Neuronal stem cell (in vitro differentiated cells): ENCODE data around the gene SUCLG2.

Source experiments
- DNase-seq: peaks from one replicate; pipeline ENCODE4 v3.0.0-alpha.2; 2013; ENCODE audit warnings: low spot score
- H2AFZ ChIP-seq: one replicate; pipeline ENCODE4 v1.6.1; 2013; ENCODE audit warnings: mild to moderate bottlenecking, low read length, inconsistent platforms
- H2AK5ac ChIP-seq: 2 replicates; pipeline ENCODE4 v1.6.1; 2013; ENCODE audit warnings: low read depth, mild to moderate bottlenecking, inconsistent platforms, low read length, moderate library complexity, mixed read lengths
- H2BK120ac ChIP-seq: 2 replicates; pipeline ENCODE4 v1.6.1; 2013; ENCODE audit warnings: low read depth, mild to moderate bottlenecking, inconsistent platforms, low read length, moderate library complexity, mixed read lengths
- H2BK12ac ChIP-seq: one replicate; pipeline ENCODE4 v1.6.1; 2013; ENCODE audit warnings: low read length, inconsistent platforms
- H2BK15ac ChIP-seq: 2 replicates; pipeline ENCODE4 v1.6.1; 2013; ENCODE audit warnings: mild to moderate bottlenecking, low read length, inconsistent platforms, mixed read lengths
- H2BK5ac ChIP-seq: one replicate; pipeline ENCODE4 v1.6.1; 2013; ENCODE audit warnings: inconsistent platforms, mild to moderate bottlenecking, low read length, moderate library complexity
- H3K14ac ChIP-seq: one replicate; pipeline ENCODE4 v1.6.1; 2013; ENCODE audit warnings: low read length, inconsistent platforms
- H3K18ac ChIP-seq: 2 replicates; pipeline ENCODE4 v1.6.1; 2013; ENCODE audit warnings: low read length, inconsistent platforms
- H3K23ac ChIP-seq: 2 replicates; pipeline ENCODE4 v1.6.1; 2013; ENCODE audit warnings: low read depth, mild to moderate bottlenecking, mixed read lengths, low read length, inconsistent platforms; ENCODE audit not compliant: poor library complexity
- H3K27ac ChIP-seq: replicated peaks from 3 replicates; pipeline ENCODE4 v1.5.1; 2013; ENCODE audit warnings: low read length, inconsistent platforms
- H3K27me3 ChIP-seq, 3 experiments: 2 replicates each; pipeline ENCODE4 v1.6.1; 2013; ENCODE audit warnings: low read length in 3 of 3, mild to moderate bottlenecking in 2 of 3, inconsistent platforms in 1 of 3, low read depth in 1 of 3, mixed read lengths in 1 of 3, moderate library complexity in 1 of 3; ENCODE audit not compliant: control insufficient read depth in 3 of 3, insufficient read depth in 3 of 3
- H3K36me3 ChIP-seq, 2 donors: replicated peaks in 1 of 2; 2 replicates each; pipeline ENCODE4 v1.6.1; 2013; ENCODE audit warnings: low read length in 2 of 2; ENCODE audit not compliant: control insufficient read depth in 2 of 2, insufficient read depth in 2 of 2
- H3K4ac ChIP-seq: 2 replicates; pipeline ENCODE4 v1.6.1; 2013; ENCODE audit warnings: inconsistent platforms, mild to moderate bottlenecking, low read length, moderate library complexity
- H3K4me1 ChIP-seq, 2 donors: 1 replicate in 1 of 2; 2 replicates in 1 of 2; pipeline ENCODE4 v1.6.1; 2013; ENCODE audit warnings: low read length in 2 of 2, low read depth in 1 of 2; ENCODE audit not compliant: control insufficient read depth in 2 of 2, insufficient read depth in 1 of 2
- H3K4me2 ChIP-seq: one replicate; pipeline ENCODE4 v1.6.1; 2013; ENCODE audit warnings: mild to moderate bottlenecking, low read length, inconsistent platforms; ENCODE audit not compliant: insufficient read depth, poor library complexity, severe bottlenecking
- H3K4me3 ChIP-seq, 2 donors: 2 replicates each; pipeline ENCODE4 v1.5.1; 2013; ENCODE audit warnings: low read length in 2 of 2, mild to moderate bottlenecking in 2 of 2, inconsistent platforms in 1 of 2, moderate library complexity in 1 of 2
- H3K79me1 ChIP-seq: one replicate; pipeline ENCODE4 v1.6.1; 2013; ENCODE audit warnings: low read depth, mild to moderate bottlenecking, inconsistent platforms, low read length, moderate library complexity
- H3K9ac ChIP-seq: one replicate; pipeline ENCODE4 v1.6.1; 2013; ENCODE audit warnings: mild to moderate bottlenecking, low read depth, low read length, inconsistent platforms; ENCODE audit not compliant: poor library complexity
- H3K9me3 ChIP-seq, 2 donors: replicated peaks in 1 of 2; 2 replicates each; pipeline versions ENCODE3 to v1.6.1; 2013; ENCODE audit warnings: low read length in 2 of 2, mild to moderate bottlenecking in 2 of 2, inconsistent platforms in 1 of 2, low read depth in 1 of 2, mixed read lengths in 1 of 2, moderate library complexity in 1 of 2; ENCODE audit not compliant: control insufficient read depth in 2 of 2, insufficient read depth in 1 of 2
- H4K8ac ChIP-seq: one replicate; pipeline ENCODE4 v1.6.1; 2013; ENCODE audit warnings: low read depth, mild to moderate bottlenecking, inconsistent platforms, low read length, moderate library complexity
- H4K91ac ChIP-seq: one replicate; pipeline ENCODE4 v1.6.1; 2013; ENCODE audit warnings: low read length, low read depth, mild to moderate bottlenecking, inconsistent platforms; ENCODE audit not compliant: poor library complexity
- WGBS, 2 donors: extraction: QIAGEN DNeasy Blood & Tissue Kit; methylation state at CpG; one replicate each; pipeline ENCODE4 v1.1.7; 2013; ENCODE audit warnings: missing lambda C conversion rate in 2 of 2, mixed read lengths in 1 of 2; ENCODE audit not compliant: insufficient read length in 2 of 2, insufficient replicate concordance in 1 of 2; ENCODE audit errors: extremely low coverage in 2 of 2; 5-methylcytosine and 5-hydroxymethylcytosine counted together

The SUCLG2 gene

GRCh38 chr3:67691926-67692325, 37.5 kb upstream of the SUCLG2 start:
- Histone ChIP-seq H3K9me3 (no peaks in the 10 kb centered on the region), H3K27me3 (no peaks in the 10 kb centered on the region), H3K27ac (no peak overlapping the region), H3K18ac (no peak overlapping the region), H3K4ac (no peak overlapping the region), H3K9ac (no peak overlapping the region), H4K8ac (no peak overlapping the region), H2BK15ac (no peak overlapping the region), H4K91ac (no peak overlapping the region), H2BK5ac (no peak overlapping the region), H3K79me1 (no peaks in the 10 kb centered on the region), H2AK5ac (no peak overlapping the region), H3K36me3 (no peaks in the 10 kb centered on the region), H3K14ac (no peak overlapping the region), H3K4me2 (no peak overlapping the region), H2BK12ac (no peak overlapping the region), H2BK120ac (no peak overlapping the region), H3K23ac (no peak overlapping the region), H3K4me1 (no peaks in the 10 kb centered on the region), H3K4me3 (no peak overlapping the region), H2AFZ (no peak overlapping the region)
- DNase-seq = no peak
- no CpG with 5 or more reads among the region's 1 CpG for WGBS, 2 donors

- Histone ChIP-seq H3K4me3 (no peak overlapping the region), H3K4me1 (no peaks in the 10 kb centered on the region), H3K9ac (no peak overlapping the region), H3K4me2 (no peak overlapping the region), H3K23ac (no peak overlapping the region), H2BK12ac (no peak overlapping the region), H4K8ac (no peak overlapping the region), H3K18ac (no peak overlapping the region), H2AFZ (no peak overlapping the region), H3K36me3 (no peaks in the 10 kb centered on the region), H2BK15ac (no peak overlapping the region), H3K14ac (no peak overlapping the region), H4K91ac (no peak overlapping the region), H2BK5ac (no peak overlapping the region), H3K27ac (no peak overlapping the region), H2AK5ac (no peak overlapping the region), H2BK120ac (no peak overlapping the region), H3K79me1 (no peaks in the 10 kb centered on the region), H3K27me3 (no peaks in the 10 kb centered on the region), H3K4ac (no peak overlapping the region), H3K9me3 (no peaks in the 10 kb centered on the region)
- DNase-seq = no peak
- WGBS, 2 donors = no CpG with 5 or more reads among the region's 1 CpG
These were observed 36.8 kb upstream of the SUCLG2 start for GRCh38 chr3:67691207-67691606.

GRCh38 chr3:67689806-67690205, 35.4 kb upstream of the SUCLG2 start:
- H2AK5ac ChIP-seq = no peak overlapping the region
- DNase-seq = no peak
- H2BK5ac ChIP-seq = no peak overlapping the region
- H3K36me3 ChIP-seq = no peaks in the 10 kb centered on the region
- H2BK120ac ChIP-seq = no peak overlapping the region
- whole genome bisulfite sequencing, 2 donors = no CpG with 5 or more reads among the region's 1 CpG
- H2BK15ac ChIP-seq = no peak overlapping the region
- no peak overlapping the region for H3K4ac ChIP-seq
- H3K9me3 ChIP-seq = no peaks in the 10 kb centered on the region
- no peak overlapping the region for H3K18ac ChIP-seq
- no peak overlapping the region for H3K4me3 ChIP-seq
- H3K4me2 ChIP-seq = no peak overlapping the region
- H3K9ac ChIP-seq = no peak overlapping the region
- no peak overlapping the region for H2AFZ ChIP-seq
- no peak overlapping the region for H3K27ac ChIP-seq
- no peaks in the 10 kb centered on the region for H3K27me3 ChIP-seq
- H3K4me1 ChIP-seq = no peaks in the 10 kb centered on the region
- no peak overlapping the region for H4K8ac ChIP-seq
- no peak overlapping the region for H3K14ac ChIP-seq
- no peak overlapping the region for H3K23ac ChIP-seq
- no peak overlapping the region for H4K91ac ChIP-seq
- no peaks in the 10 kb centered on the region for H3K79me1 ChIP-seq
- H2BK12ac ChIP-seq = no peak overlapping the region

- H2AK5ac ChIP-seq = no peak overlapping the region
- no peak overlapping the region for H3K4me2 ChIP-seq
- H2BK120ac ChIP-seq = no peak overlapping the region
- no peak overlapping the region for H3K27ac ChIP-seq
- H3K79me1 ChIP-seq = no peaks in the 10 kb centered on the region
- no peaks in the 10 kb centered on the region for H3K27me3 ChIP-seq
- no peak overlapping the region for H4K8ac ChIP-seq
- no peak overlapping the region for H2BK5ac ChIP-seq
- H4K91ac ChIP-seq = no peak overlapping the region
- H3K18ac ChIP-seq = no peak overlapping the region
- no peak overlapping the region for H3K4me3 ChIP-seq
- no peaks in the 10 kb centered on the region for H3K4me1 ChIP-seq
- H2AFZ ChIP-seq = no peak overlapping the region
- no peaks in the 10 kb centered on the region for H3K36me3 ChIP-seq
- H2BK12ac ChIP-seq = no peak overlapping the region
- no peaks in the 10 kb centered on the region for H3K9me3 ChIP-seq
- H3K4ac ChIP-seq = no peak overlapping the region
- no peak overlapping the region for H3K9ac ChIP-seq
- no CpG with 5 or more reads among the region's 2 CpGs for WGBS, 2 donors
- DNase-seq = no peak
- H3K23ac ChIP-seq = no peak overlapping the region
- H2BK15ac ChIP-seq = no peak overlapping the region
- no peak overlapping the region for H3K14ac ChIP-seq
These were observed 33.8 kb upstream of the SUCLG2 start for GRCh38 chr3:67688231-67688630.
